Measurements from ENCODE around the gene CENPE.

Gene CENPE

GRCh38 chr4:103123114-103123513 lies 75.0 kb downstream of the CENPE start:
- DNase-seq (ENCODE audit: low read depth), result no peak

GRCh38 chr4:103118166-103118565 lies 80.0 kb downstream of the CENPE start:
- no peak for DNase-seq (ENCODE audit: low read depth)

- DNase-seq (ENCODE audit: low read depth), result no peak
Observed at GRCh38 chr4:103111598-103111997, 86.5 kb downstream of the CENPE start.

DNA sequence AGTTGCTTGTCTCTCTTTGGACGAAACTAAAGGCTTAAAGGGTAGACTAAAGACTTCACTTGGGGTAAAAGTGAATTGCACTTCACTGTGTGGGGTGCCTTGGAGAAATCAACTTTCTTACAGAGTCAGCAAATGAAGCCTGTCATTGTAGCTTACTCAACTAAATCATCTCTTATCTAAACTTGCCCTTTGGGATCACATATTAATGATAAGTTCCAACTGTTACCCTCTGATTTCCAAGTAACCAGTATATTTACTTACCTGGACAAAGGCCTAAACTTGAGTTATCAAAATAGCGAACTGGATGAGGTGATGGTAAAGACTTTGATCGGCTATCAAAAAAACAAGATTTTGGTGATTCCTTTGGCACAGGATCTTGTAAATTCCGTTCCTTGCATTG lies 89.6 kb downstream of the CENPE start:
- no peak for DNase-seq (ENCODE audit: low read depth)

DNA sequence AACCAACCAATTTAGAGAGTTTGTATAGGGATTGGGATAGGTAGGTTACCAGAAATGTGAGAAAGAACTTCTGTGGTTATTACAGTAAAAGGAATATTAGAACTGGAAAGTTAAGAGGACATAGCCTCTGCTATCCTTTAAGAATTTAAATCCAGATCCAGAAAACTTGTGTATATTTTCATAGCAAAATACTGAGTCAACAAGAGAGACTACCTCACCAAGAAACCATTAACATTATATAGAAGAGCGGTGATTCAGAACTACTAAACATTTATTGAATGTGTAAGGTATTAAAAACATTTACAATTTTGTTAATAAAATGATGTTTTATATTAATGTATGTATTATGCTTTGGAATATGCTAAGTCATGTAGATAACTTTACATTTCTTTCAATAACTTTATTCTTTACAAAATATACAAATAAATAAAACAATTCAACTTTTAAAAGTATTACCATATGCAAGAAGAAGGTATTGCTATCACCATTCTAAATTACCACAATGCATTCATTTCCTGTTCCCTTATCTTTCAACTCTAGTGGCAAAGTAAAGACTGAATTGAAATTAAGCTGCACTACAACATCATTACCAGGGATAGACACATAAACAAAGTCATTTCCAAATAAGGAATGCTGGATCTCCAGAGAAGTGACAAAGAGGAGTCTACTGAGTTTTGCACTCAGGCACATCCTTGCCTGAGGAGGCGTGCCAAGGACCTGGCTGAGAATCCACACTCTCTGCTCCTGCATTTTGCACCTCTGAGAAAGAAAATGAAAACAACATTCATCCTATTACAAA lies 92.4 kb downstream of the CENPE start:
- no peak for DNase-seq (ENCODE audit: low read depth)

GRCh38 chr4:103104886-103105285 lies 93.3 kb downstream of the CENPE start:
- DNase-seq (ENCODE audit: low read depth), result no peak

- no peak for DNase-seq (ENCODE audit: low read depth)
Observed at GRCh38 chr4:103100691-103101090, 97.5 kb downstream of the CENPE start.

DNA sequence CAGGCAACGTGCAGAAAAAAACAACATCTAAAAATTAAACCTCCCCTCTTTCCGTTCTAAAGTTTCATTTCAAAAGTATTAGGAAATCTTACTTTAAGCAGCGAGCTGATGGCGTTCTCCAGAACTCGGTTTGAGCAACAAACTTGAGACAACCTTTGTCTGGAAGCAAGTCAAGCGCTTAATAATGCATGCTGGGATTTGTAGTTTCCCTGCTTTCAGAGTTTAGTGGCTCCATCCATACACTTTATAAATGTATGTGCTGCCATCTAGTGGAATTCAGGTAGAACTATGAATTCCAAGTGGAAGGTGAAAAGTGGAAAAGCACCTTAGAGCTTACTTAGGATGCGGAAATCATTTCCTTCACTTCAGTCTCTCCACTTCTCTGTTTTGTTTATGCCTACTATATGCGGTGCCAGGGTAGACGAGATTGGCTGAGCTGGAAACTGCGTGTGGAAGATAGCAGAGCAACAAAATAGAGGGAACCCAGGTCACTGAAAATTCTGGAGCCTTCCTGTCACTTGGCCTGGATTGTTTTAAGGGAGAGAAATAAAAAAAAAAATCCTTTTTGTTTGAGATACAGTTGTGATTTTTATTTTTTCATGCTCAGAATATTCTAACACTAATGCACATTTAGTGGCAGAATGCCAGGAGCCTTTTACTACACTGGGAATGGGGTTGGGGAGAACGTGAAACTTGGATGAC lies 98.3 kb downstream of the CENPE start, which contains the start of gene BDH2:
TSS of gene BDH2 (minus strand) at position 144 of the 702 bp plus-strand sequence. CDS start 3,580 bp downstream, outside the sequence.
- peak; percentile 60 for DNase-seq (ENCODE audit: low read depth)

- DNase-seq (ENCODE audit: low read depth), result no peak
Observed at GRCh38 chr4:103098756-103099440, 99.2 kb downstream of the CENPE start.

GRCh38 chr4:103098341-103098740 lies 99.8 kb downstream of the CENPE start:
- no peak for DNase-seq (ENCODE audit: low read depth)

DNA sequence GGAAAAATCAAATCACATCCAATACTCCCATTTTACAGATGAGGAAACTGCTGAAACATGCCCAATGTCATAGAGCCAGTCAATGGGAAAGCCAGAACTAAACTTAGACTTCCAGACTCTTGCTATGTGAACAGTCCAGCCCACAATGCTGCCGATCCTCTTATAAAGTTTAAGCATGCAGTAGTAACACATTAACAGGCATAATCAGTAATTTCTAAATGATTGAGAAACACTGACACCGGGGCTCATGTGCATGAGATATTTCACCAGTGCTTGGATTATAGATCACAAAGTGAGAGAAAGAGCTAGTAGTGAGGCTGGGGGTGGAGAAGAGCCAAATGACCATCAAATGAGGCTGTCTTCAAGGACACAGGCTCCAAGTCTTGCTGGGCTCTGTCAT lies 101.0 kb downstream of the CENPE start:
- DNase-seq (ENCODE audit: low read depth), result no peak

DNA sequence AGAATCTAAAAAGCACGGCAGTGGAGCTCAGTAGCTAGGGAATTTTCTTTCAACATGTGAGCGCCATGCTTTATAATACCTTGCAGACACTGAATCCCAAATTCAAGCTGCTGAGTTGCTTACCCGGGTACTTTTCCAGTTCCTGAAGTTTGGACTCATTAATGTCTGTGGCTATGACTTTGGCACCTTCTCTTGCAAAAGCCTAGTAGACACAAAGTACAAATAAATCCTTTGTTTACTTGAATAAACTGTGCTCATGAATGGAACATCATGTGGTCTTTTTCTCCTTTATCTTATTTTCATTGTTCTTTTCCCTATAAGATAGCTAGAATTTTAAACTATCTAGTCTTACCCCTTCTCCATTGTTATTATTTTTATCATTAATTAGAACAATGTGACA lies 103.1 kb downstream of the CENPE start:
- DNase-seq (ENCODE audit: low read depth), result no peak

DNA sequence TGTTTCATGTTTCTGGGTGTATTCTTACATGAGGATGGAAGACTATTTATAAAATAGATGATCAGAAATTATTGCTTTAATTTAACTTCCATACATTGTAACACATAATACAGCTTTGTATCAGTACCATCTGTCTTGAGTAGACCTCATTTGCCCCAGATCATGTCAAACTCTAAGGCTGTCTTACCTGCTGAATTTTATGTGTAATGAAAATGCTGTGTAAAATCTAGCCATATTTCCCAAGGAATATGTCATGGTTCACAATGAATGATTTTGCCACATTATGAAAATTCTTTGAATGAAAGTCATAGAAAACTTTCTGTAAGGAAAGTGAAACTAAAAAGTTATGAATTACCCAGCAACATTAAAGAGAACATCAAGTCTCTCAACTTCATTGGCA lies 105.9 kb downstream of the CENPE start:
- no peak for DNase-seq (ENCODE audit: low read depth)

GRCh38 chr4:103091601-103092223 lies 106.4 kb downstream of the CENPE start:
- no peak for DNase-seq (ENCODE audit: low read depth)

- no peak for DNase-seq (ENCODE audit: low read depth)
Observed at GRCh38 chr4:103089481-103089880, 108.7 kb downstream of the CENPE start.

GRCh38 chr4:103086551-103086950 lies 111.6 kb downstream of the CENPE start:
- DNase-seq (ENCODE audit: low read depth), result no peak

- no peak for DNase-seq (ENCODE audit: low read depth)
Observed at GRCh38 chr4:103085555-103086196, 112.5 kb downstream of the CENPE start.

GRCh38 chr4:103079621-103080020 lies 118.5 kb downstream of the CENPE start:
- DNase-seq (ENCODE audit: low read depth), result no peak

DNA sequence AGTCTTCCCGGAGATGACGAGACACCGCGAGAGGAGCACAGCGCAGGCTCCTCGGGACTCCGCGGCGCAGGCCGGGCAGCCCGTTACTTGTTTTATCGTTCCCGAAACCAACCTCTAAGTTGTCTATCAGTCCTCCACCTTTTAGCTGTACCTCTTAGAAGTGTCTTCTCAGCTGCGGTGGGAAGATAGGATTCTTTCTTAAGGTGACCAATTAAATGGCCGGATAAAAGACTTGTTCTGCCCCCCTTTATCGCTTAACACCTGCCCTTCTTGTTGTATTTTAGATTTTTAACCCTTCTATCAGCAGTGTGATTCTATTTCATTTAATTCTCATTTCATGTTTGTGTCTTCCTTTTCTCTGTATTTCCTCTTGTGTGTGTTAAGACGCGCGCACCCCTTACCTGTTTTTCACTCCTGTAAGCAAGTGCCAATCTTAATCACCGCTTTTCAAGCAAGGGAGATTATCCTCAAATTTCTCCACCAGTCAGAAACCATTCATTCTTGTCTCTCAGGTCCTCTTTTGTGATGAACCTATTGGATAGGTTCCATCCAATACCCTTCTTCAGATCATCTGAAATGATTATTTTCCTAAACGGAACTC lies 121.3 kb downstream of the CENPE start, which contains the start of gene SLC9B2:
TSS of gene SLC9B2 (minus strand) at position 15 of the 601 bp plus-strand sequence. CDS start 9,211 bp downstream, outside the sequence.
- no peak for DNase-seq (ENCODE audit: low read depth)

GRCh38 chr4:103075894-103076746 lies 122.0 kb downstream of the CENPE start:
- no peak for DNase-seq (ENCODE audit: low read depth)

Data from CMK (cell line).